Testis (tissue), 3 donors: ENCODE data around the gene IMMP2L. TPM values are rescaled to one million over a fixed set of nuclear protein-coding genes. Genes with fewer than 3 reads are reported as not detected.

ENCODE experiments used
- DNase-seq: peaks from one replicate; pipeline ENCODE4 v3.0.0-alpha.2; 2019
- H3K27ac ChIP-seq, 2 donors: fragments of 200-600 bp; sonication (generic); one replicate each; pipeline ENCODE4 v1.5.1; 2019
- H3K27me3 ChIP-seq: fragments of 200-600 bp; sonication (generic); one replicate; pipeline ENCODE4 v1.5.1; 2019
- H3K36me3 ChIP-seq: fragments of 200-600 bp; sonication (generic); one replicate; pipeline ENCODE4 v1.5.1; 2017; ENCODE audit warnings: low read depth; ENCODE audit errors: missing control alignments
- H3K4me1 ChIP-seq: fragments of 200-600 bp; sonication (generic); one replicate; pipeline ENCODE4 v1.5.1; 2019
- H3K4me3 ChIP-seq, 2 donors: fragments of 200-600 bp; sonication (generic); one replicate each; pipeline ENCODE4 v1.5.1; 2017 to 2019
- H3K9me3 ChIP-seq: fragments of 200-600 bp; sonication (generic); one replicate; pipeline ENCODE4 v1.5.1; 2017
- POLR2A ChIP-seq: fragments of 450-650 bp; IDR thresholded peaks from one replicate; pipeline ENCODE4 v1.6.1; 2017; ENCODE audit warnings: antibody characterized with exemption, mild to moderate bottlenecking, moderate library complexity
- WGBS, 2 donors: methylation state at CpG; one replicate each; pipeline ENCODE4 v1.1.5; 2018; 5-methylcytosine and 5-hydroxymethylcytosine counted together
- intact Hi-C: fragments of 100-400 bp; cut with DNase I; formaldehyde crosslinking; loops from one replicate; pipeline ENCODE4 v1.15.1; 2023; ENCODE audit warnings: low total_unique reads
- polyA plus RNA-seq: library from polyadenylated mRNA; stranded (reverse); fragments of 350-450 nt; fragmentation: Illumina TruSeq; extraction: RNeasy Lipid Tissue Mini Kit (QIAGEN cat#74804); gene quantifications from one replicate; pipeline ENCODE4 v1.2.3, GENCODE V29; 2014; ENCODE audit warnings: low read depth, low replicate concordance; ENCODE audit not compliant: insufficient read depth
- total RNA-seq, 2 donors: library from RNA; depleted of rRNA; stranded (reverse); fragments of >200 nt; gene quantifications; one replicate each; pipeline ENCODE4 v1.2.3, GENCODE V29; 2016
- TF ChIP-seq, protein P1 (sequence below), 3 experiments: fragments of 450-650 bp in 2 of 3; fragments of 200-600 bp in 1 of 3; sonication (generic) in 1 of 3; IDR thresholded peaks; one replicate each; pipeline ENCODE4 v1.5.1; 2016 to 2019; ENCODE audit warnings: antibody characterized with exemption in 3 of 3, mild to moderate bottlenecking in 2 of 3, moderate library complexity in 1 of 3

The IMMP2L gene
- total and polyA plus RNA-seq, 3 donors from 2014 or later, result 10.7 to 12.4 (median 11.2) TPM

DNA sequence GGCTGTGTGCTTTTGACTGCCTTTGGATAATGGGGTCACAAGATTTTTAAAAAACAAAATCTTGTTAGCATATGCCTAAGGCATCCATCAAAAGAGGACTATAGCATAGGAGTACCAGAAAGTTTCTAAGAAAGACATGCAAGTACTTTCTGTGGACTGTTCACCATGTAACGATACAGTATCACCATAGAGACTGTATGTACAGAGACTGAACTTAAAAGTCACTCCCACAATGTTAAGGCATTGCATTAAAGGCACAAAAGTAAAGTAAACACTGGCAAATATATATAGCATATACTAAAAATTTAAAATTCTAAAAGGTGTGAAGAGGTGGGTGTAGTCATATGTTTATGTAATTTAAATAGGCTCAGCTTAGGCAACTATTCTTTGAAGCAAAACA lies 190.9 kb downstream of the IMMP2L start:
- DNase-seq, result no peak
- Histone ChIP-seq H3K27me3 (no peaks in the 10 kb centered on the region), H3K4me3 (no peak overlapping the region), H3K9me3 (no peaks in the 10 kb centered on the region), H3K36me3 (no peaks in the 10 kb centered on the region), H3K4me1 (no peaks in the 10 kb centered on the region), H3K27ac (no peak overlapping the region)
- no peak for TF ChIP-seq POLR2A
- TF ChIP-seq, protein P1, sequence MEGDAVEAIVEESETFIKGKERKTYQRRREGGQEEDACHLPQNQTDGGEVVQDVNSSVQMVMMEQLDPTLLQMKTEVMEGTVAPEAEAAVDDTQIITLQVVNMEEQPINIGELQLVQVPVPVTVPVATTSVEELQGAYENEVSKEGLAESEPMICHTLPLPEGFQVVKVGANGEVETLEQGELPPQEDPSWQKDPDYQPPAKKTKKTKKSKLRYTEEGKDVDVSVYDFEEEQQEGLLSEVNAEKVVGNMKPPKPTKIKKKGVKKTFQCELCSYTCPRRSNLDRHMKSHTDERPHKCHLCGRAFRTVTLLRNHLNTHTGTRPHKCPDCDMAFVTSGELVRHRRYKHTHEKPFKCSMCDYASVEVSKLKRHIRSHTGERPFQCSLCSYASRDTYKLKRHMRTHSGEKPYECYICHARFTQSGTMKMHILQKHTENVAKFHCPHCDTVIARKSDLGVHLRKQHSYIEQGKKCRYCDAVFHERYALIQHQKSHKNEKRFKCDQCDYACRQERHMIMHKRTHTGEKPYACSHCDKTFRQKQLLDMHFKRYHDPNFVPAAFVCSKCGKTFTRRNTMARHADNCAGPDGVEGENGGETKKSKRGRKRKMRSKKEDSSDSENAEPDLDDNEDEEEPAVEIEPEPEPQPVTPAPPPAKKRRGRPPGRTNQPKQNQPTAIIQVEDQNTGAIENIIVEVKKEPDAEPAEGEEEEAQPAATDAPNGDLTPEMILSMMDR (IDR thresholded peaks at IDR 0.05), result no peak
- 100% methylated on average over 1 of the region's 1 CpG for WGBS, 2 donors
- intact Hi-C loops, result no loop called here

DNA sequence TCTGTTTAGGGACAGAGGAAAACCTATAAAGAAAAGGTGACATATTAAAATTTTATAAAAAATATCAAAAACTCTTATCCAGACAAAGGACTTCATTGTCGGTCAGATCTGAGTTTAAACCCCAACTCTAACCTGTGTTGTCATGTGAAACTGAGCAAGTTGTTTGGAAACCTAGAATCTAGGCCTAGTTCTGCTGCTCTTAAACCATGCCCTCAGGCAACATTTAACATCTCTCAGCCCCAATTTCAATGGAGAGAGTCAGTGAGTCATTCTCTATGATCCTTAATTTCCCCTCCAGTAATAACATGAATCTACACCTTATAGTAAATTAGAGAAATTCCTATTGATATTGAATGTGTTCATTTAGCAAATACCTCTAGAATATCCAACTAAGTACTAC lies 192.3 kb downstream of the IMMP2L start:
- Histone ChIP-seq H3K27me3 (no peaks in the 10 kb centered on the region), H3K27ac (no peak overlapping the region), H3K9me3 (no peaks in the 10 kb centered on the region), H3K4me3 (no peak overlapping the region), H3K4me1 (no peaks in the 10 kb centered on the region), H3K36me3 (no peaks in the 10 kb centered on the region)
- TF ChIP-seq, protein P1 (IDR thresholded peaks at IDR 0.05), result no peak
- intact Hi-C loops, result no loop called here
- 90 to 100% methylated on average over 1 of the region's 1 CpG for WGBS, 2 donors
- no peak for DNase-seq

DNA sequence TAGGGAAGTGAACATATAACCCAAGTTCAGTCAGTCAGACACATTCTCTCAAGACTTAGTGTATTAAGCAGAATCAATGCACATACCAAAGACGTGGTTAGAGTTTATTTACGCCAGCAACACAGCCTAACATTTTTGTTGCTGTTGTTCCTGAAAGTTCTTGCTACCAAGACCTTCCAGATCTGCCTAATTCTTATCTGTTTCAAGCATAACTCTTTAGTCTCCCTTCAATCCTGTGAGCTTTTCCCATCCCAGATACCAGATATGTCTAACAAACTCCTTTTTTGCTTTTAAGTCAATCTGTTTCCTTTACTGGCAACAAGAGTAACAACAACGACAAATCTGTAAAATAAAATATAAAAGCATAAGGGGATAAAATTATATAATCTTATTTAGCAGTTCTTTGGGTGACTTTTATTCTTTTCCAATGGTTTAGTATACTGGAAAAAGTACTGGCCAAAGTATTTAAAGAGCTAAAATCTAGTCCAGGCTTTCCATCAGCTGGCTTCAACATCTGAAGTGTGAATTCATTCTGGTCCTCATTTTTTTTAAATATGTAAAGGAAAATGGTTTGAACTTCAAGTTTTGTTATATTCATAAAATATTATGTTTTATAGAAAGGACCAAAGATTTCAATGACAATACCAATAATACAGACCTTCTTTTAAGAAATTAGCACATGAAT lies 193.8 kb downstream of the IMMP2L start:
- no peak for DNase-seq
- no peaks in the 10 kb centered on the region for H3K9me3 ChIP-seq
- no peak overlapping the region for H3K4me3 ChIP-seq
- no peaks in the 10 kb centered on the region for H3K4me1 ChIP-seq
- intact Hi-C loops, result no loop called here
- H3K27ac ChIP-seq, result no peak overlapping the region
- TF ChIP-seq, protein P1 (IDR thresholded peaks at IDR 0.05), result no peak
- TF ChIP-seq POLR2A, result no peak
- H3K27me3 ChIP-seq, result no peaks in the 10 kb centered on the region
- WGBS, 2 donors, result 86 to 93% methylated on average over 3 of the region's 3 CpGs
- H3K36me3 ChIP-seq, result no peaks in the 10 kb centered on the region

DNA sequence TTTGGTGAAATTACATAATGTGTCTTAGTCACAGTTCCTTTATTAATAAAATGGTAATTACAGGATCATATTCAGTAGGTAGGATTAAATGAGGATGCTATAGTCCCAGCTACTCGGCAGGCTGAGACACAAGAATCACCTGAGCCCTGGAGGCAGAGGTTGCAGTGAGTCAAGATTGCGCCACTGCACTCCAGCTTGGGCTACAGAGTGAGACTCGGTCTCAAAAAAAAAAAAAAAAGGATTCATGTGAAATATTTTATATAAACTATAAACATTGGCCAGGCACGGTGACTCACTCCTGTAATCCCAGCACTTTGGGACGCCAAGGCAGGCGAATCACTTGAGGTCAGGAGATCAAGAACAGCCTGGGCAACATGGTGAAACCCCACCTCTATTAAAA lies 197.9 kb downstream of the IMMP2L start:
- H3K4me3 ChIP-seq, result no peak overlapping the region
- intact Hi-C loops, result no loop called here
- H3K27ac ChIP-seq, result no peak overlapping the region
- no peak for DNase-seq
- no peaks in the 10 kb centered on the region for H3K27me3 ChIP-seq
- H3K36me3 ChIP-seq, result no peaks in the 10 kb centered on the region
- no peaks in the 10 kb centered on the region for H3K4me1 ChIP-seq
- H3K9me3 ChIP-seq, result no peaks in the 10 kb centered on the region
- TF ChIP-seq, protein P1 (IDR thresholded peaks at IDR 0.05), result no peak
- TF ChIP-seq POLR2A, result no peak
- WGBS, 2 donors, result 92 to 97% methylated on average over 6 of the region's 6 CpGs

DNA sequence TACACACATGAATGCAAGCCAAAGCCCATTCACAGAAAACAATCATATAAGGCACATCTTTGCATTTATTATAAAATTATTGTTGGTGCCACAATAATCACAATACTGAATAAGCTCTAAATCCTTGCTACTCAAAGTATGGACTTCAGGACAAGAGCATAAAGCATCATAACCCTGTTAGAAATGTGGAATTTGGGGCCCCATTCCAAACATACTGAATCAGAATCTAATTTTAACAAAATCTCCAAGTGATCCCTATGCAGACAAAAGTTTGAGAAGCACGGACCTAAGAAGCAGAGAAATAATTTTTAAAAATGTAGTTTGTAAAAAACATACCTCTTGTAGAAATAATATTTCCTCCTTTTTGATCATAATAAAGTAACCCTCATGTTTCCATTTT lies 199.2 kb downstream of the IMMP2L start:
- DNase-seq, result no peak
- intact Hi-C loops, result no loop called here
- TF ChIP-seq, protein P1 (IDR thresholded peaks at IDR 0.05), result no peak
- TF ChIP-seq POLR2A, result no peak
- Histone ChIP-seq H3K27ac (no peak overlapping the region), H3K4me3 (no peak overlapping the region), H3K9me3 (no peaks in the 10 kb centered on the region), H3K36me3 (no peaks in the 10 kb centered on the region), H3K27me3 (no peaks in the 10 kb centered on the region), H3K4me1 (no peaks in the 10 kb centered on the region)
- 61 to 72% methylated on average over 1 of the region's 1 CpG for WGBS, 2 donors
